Muscle layer of colon (tissue), 2 donors: Measurements from ENCODE around the gene NEK10.

ENCODE experiments used
- H3K27ac ChIP-seq: one replicate; pipeline ENCODE4 v1.7.0; 2013; ENCODE audit warnings: low read depth, mild to moderate bottlenecking, low read length, moderate library complexity
- H3K27me3 ChIP-seq, 2 donors: one replicate each; pipeline ENCODE4 v1.7.0; 2013; ENCODE audit warnings: low read length in 2 of 2, mild to moderate bottlenecking in 2 of 2; ENCODE audit not compliant: insufficient read depth in 2 of 2, control insufficient read depth in 1 of 2
- H3K36me3 ChIP-seq: one replicate; pipeline ENCODE4 v1.7.0; 2013; ENCODE audit warnings: mild to moderate bottlenecking, low read length; ENCODE audit not compliant: insufficient read depth
- H3K4me1 ChIP-seq: one replicate; pipeline ENCODE4 v1.7.0; 2013; ENCODE audit warnings: mild to moderate bottlenecking, low read length; ENCODE audit not compliant: insufficient read depth
- H3K4me3 ChIP-seq, 2 donors: one replicate each; pipeline ENCODE4 v1.7.0; 2013; ENCODE audit warnings: low read length in 2 of 2, low read depth in 1 of 2, mild to moderate bottlenecking in 1 of 2, moderate library complexity in 1 of 2
- H3K9ac ChIP-seq: one replicate; pipeline ENCODE4 v1.7.0; 2013; ENCODE audit warnings: low read length
- H3K9me3 ChIP-seq: one replicate; pipeline ENCODE4 v1.7.0; 2013; ENCODE audit warnings: mild to moderate bottlenecking, low read length
- donor health status: abdominal sarcoma.
- donor health status: Adenocarcinoma of cecum.

NEK10 gene

GRCh38 chr3:27193056-27193455, 176.1 kb downstream of the NEK10 start:
- Histone ChIP-seq H3K9ac (no peak overlapping the region), H3K36me3 (no peaks in the 10 kb centered on the region), H3K27me3 (no peaks in the 10 kb centered on the region)

GRCh38 chr3:27186013-27186412, 183.2 kb downstream of the NEK10 start:
- H3K4me3 ChIP-seq, result no peak overlapping the region
- H3K4me1 ChIP-seq, result no peaks in the 10 kb centered on the region
- no peaks in the 10 kb centered on the region for H3K27me3 ChIP-seq
- H3K27ac ChIP-seq, result no peak overlapping the region
- H3K9me3 ChIP-seq, result no peaks in the 10 kb centered on the region
- H3K36me3 ChIP-seq, result no peaks in the 10 kb centered on the region
- no peak overlapping the region for H3K9ac ChIP-seq

More at GRCh38 chr3:27193056-27193455, 176.1 kb downstream of the NEK10 start:
- H3K4me1 ChIP-seq, result no peaks in the 10 kb centered on the region
- no peak overlapping the region for H3K4me3 ChIP-seq
- H3K9me3 ChIP-seq, result no peaks in the 10 kb centered on the region
- H3K27ac ChIP-seq, result no peak overlapping the region

GRCh38 chr3:27185231-27185989, 183.8 kb downstream of the NEK10 start:
- H3K4me3 ChIP-seq, result no peak overlapping the region
- no peaks in the 10 kb centered on the region for H3K9me3 ChIP-seq
- H3K27me3 ChIP-seq, result no peaks in the 10 kb centered on the region
- H3K27ac ChIP-seq, result no peak overlapping the region
- no peaks in the 10 kb centered on the region for H3K36me3 ChIP-seq
- H3K9ac ChIP-seq, result no peak overlapping the region
- H3K4me1 ChIP-seq, result no peaks in the 10 kb centered on the region

- H3K27me3 ChIP-seq, result no peaks in the 10 kb centered on the region
- H3K4me1 ChIP-seq, result no peaks in the 10 kb centered on the region
- H3K9ac ChIP-seq, result no peak overlapping the region
- no peak overlapping the region for H3K4me3 ChIP-seq
- no peaks in the 10 kb centered on the region for H3K9me3 ChIP-seq
- H3K27ac ChIP-seq, result no peak overlapping the region
- H3K36me3 ChIP-seq, result no peaks in the 10 kb centered on the region
Measured at GRCh38 chr3:27184261-27184660, 184.9 kb downstream of the NEK10 start.

- no peak overlapping the region for H3K9ac ChIP-seq
- H3K9me3 ChIP-seq, result no peaks in the 10 kb centered on the region
- no peak overlapping the region for H3K27ac ChIP-seq
- H3K4me3 ChIP-seq, result no peak overlapping the region
- no peaks in the 10 kb centered on the region for H3K27me3 ChIP-seq
- H3K36me3 ChIP-seq, result no peaks in the 10 kb centered on the region
- no peaks in the 10 kb centered on the region for H3K4me1 ChIP-seq
Measured at GRCh38 chr3:27176256-27176655, 192.9 kb downstream of the NEK10 start.

- H3K4me3 ChIP-seq, result no peak overlapping the region
- no peak overlapping the region for H3K9ac ChIP-seq
- no peak overlapping the region for H3K27ac ChIP-seq
- no peaks in the 10 kb centered on the region for H3K4me1 ChIP-seq
- no peaks in the 10 kb centered on the region for H3K27me3 ChIP-seq
- H3K36me3 ChIP-seq, result no peaks in the 10 kb centered on the region
- no peaks in the 10 kb centered on the region for H3K9me3 ChIP-seq
Measured at GRCh38 chr3:27174530-27174929, 194.7 kb downstream of the NEK10 start.

- Histone ChIP-seq H3K9ac (no peak overlapping the region), H3K27ac (no peak overlapping the region), H3K4me3 (no peak overlapping the region), H3K36me3 (no peaks in the 10 kb centered on the region), H3K4me1 (no peaks in the 10 kb centered on the region), H3K27me3 (no peaks in the 10 kb centered on the region), H3K9me3 (no peaks in the 10 kb centered on the region)
Measured at GRCh38 chr3:27171113-27171512, 198.1 kb downstream of the NEK10 start.

GRCh38 chr3:27166888-27167287, 202.3 kb downstream of the NEK10 start:
- H3K27ac ChIP-seq, result no peak overlapping the region
- H3K27me3 ChIP-seq, result no peaks in the 10 kb centered on the region
- H3K9ac ChIP-seq, result no peak overlapping the region
- no peaks in the 10 kb centered on the region for H3K9me3 ChIP-seq
- no peaks in the 10 kb centered on the region for H3K36me3 ChIP-seq
- no peaks in the 10 kb centered on the region for H3K4me1 ChIP-seq
- H3K4me3 ChIP-seq, result no peak overlapping the region

- Histone ChIP-seq H3K9ac (no peak overlapping the region), H3K4me3 (no peak overlapping the region), H3K27ac (no peak overlapping the region), H3K4me1 (no peaks in the 10 kb centered on the region), H3K27me3 (no peaks in the 10 kb centered on the region), H3K9me3 (no peaks in the 10 kb centered on the region), H3K36me3 (no peaks in the 10 kb centered on the region)
Measured at GRCh38 chr3:27165321-27165721, 203.9 kb downstream of the NEK10 start.

GRCh38 chr3:27160779-27161287, 208.3 kb downstream of the NEK10 start:
- no peaks in the 10 kb centered on the region for H3K36me3 ChIP-seq
- H3K27ac ChIP-seq, result no peak overlapping the region
- H3K9me3 ChIP-seq, result no peaks in the 10 kb centered on the region
- no peak overlapping the region for H3K9ac ChIP-seq
- no peaks in the 10 kb centered on the region for H3K27me3 ChIP-seq
- H3K4me1 ChIP-seq, result no peaks in the 10 kb centered on the region
- H3K4me3 ChIP-seq, result no peak overlapping the region

- Histone ChIP-seq H3K9me3 (no peaks in the 10 kb centered on the region), H3K4me3 (no peak overlapping the region), H3K27me3 (no peaks in the 10 kb centered on the region), H3K4me1 (no peaks in the 10 kb centered on the region), H3K9ac (no peak overlapping the region), H3K36me3 (no peaks in the 10 kb centered on the region), H3K27ac (no peak overlapping the region)
Measured at GRCh38 chr3:27160146-27160545, 209.0 kb downstream of the NEK10 start.

GRCh38 chr3:27147215-27147614, 222.0 kb downstream of the NEK10 start:
- no peaks in the 10 kb centered on the region for H3K36me3 ChIP-seq
- H3K27ac ChIP-seq, result no peak overlapping the region
- H3K9me3 ChIP-seq, result no peaks in the 10 kb centered on the region
- no peaks in the 10 kb centered on the region for H3K27me3 ChIP-seq
- H3K9ac ChIP-seq, result no peak overlapping the region
- no peak overlapping the region for H3K4me3 ChIP-seq
- no peaks in the 10 kb centered on the region for H3K4me1 ChIP-seq
